Dendritic cell treated with granulocyte-macrophage colony-stimulating factor and Interleukin-4, amounts not matched to agents 40 ng/mL and 50 ng/mL, for 4 days (primary cell): Measurements from ENCODE around the gene UROC1.

Experiments used
- H3K27ac Mint-ChIP-seq: one replicate; pipeline ENCODE4 v1.8.0; 2022; ENCODE audit warnings: mild to moderate bottlenecking, mixed read lengths
- H3K27me3 Mint-ChIP-seq: one replicate; pipeline ENCODE4 v1.8.0; 2022; ENCODE audit warnings: mild to moderate bottlenecking, mixed read lengths
- H3K36me3 Mint-ChIP-seq: one replicate; pipeline ENCODE4 v1.8.0; 2022; ENCODE audit warnings: low read depth, mixed read lengths
- H3K4me1 Mint-ChIP-seq: one replicate; pipeline ENCODE4 v1.8.0; 2022; ENCODE audit warnings: low read depth, mixed read lengths
- H3K4me3 Mint-ChIP-seq: one replicate; pipeline ENCODE4 v1.8.0; 2022; ENCODE audit warnings: mild to moderate bottlenecking, moderate library complexity, mixed read lengths
- H3K9me3 Mint-ChIP-seq: one replicate; pipeline ENCODE4 v1.8.0; 2022; ENCODE audit warnings: mixed read lengths
- intact Hi-C: fragments of 100-400 bp; cut with micrococcal nuclease; formaldehyde crosslinking; loops from one replicate; pipeline ENCODE4 v1.15.0; 2022

Gene UROC1

GRCh38 chr3:126551121-126551838 is 33.7 kb upstream of the UROC1 start:
- H3K27ac Mint-ChIP-seq = peak overlapping the region; percentile 32
- H3K27me3 Mint-ChIP-seq = peaks cover 4% of the 10 kb centered on the region
- H3K36me3 Mint-ChIP-seq = no peaks in the 10 kb centered on the region
- H3K4me3 Mint-ChIP-seq = no peak overlapping the region
- peaks cover 48% of the 10 kb centered on the region for H3K4me1 Mint-ChIP-seq
- intact Hi-C loops = no loop called here
- no peaks in the 10 kb centered on the region for H3K9me3 Mint-ChIP-seq

GRCh38 chr3:126550488-126551051 is 33.0 kb upstream of the UROC1 start:
- Mint-ChIP-seq H3K4me1 (peaks cover 48% of the 10 kb centered on the region), H3K9me3 (no peaks in the 10 kb centered on the region), H3K27ac (peak overlapping the region; percentile 32), H3K27me3 (peaks cover 4% of the 10 kb centered on the region), H3K36me3 (no peaks in the 10 kb centered on the region), H3K4me3 (no peak overlapping the region)
- intact Hi-C loops = no loop called here

GRCh38 chr3:126549861-126550487 is 32.4 kb upstream of the UROC1 start:
- no peaks in the 10 kb centered on the region for H3K36me3 Mint-ChIP-seq
- H3K27ac Mint-ChIP-seq = peak overlapping the region; percentile 32
- intact Hi-C loops = no loop called here
- peaks cover 4% of the 10 kb centered on the region for H3K27me3 Mint-ChIP-seq
- H3K4me3 Mint-ChIP-seq = no peak overlapping the region
- H3K4me1 Mint-ChIP-seq = peaks cover 52% of the 10 kb centered on the region
- no peaks in the 10 kb centered on the region for H3K9me3 Mint-ChIP-seq

- H3K9me3 Mint-ChIP-seq = no peaks in the 10 kb centered on the region
- H3K4me3 Mint-ChIP-seq = no peak overlapping the region
- intact Hi-C loops = no loop called here
- peaks cover under 1% of the 10 kb centered on the region for H3K36me3 Mint-ChIP-seq
- peaks cover 59% of the 10 kb centered on the region for H3K4me1 Mint-ChIP-seq
- peak overlapping the region; percentile 32 for H3K27ac Mint-ChIP-seq
- peaks cover 4% of the 10 kb centered on the region for H3K27me3 Mint-ChIP-seq
Measured at GRCh38 chr3:126548556-126549466, 31.2 kb upstream of the UROC1 start.

- H3K4me1 Mint-ChIP-seq = peaks cover 69% of the 10 kb centered on the region
- peaks cover 4% of the 10 kb centered on the region for H3K27me3 Mint-ChIP-seq
- intact Hi-C loops = no loop called here
- H3K4me3 Mint-ChIP-seq = no peak overlapping the region
- H3K36me3 Mint-ChIP-seq = peaks cover 11% of the 10 kb centered on the region
- no peaks in the 10 kb centered on the region for H3K9me3 Mint-ChIP-seq
- H3K27ac Mint-ChIP-seq = peak overlapping the region; percentile 32
Measured at GRCh38 chr3:126547721-126548120, 30.1 kb upstream of the UROC1 start.

- peak overlapping the region; percentile 32 for H3K27ac Mint-ChIP-seq
- H3K4me1 Mint-ChIP-seq = peaks cover 71% of the 10 kb centered on the region
- no peaks in the 10 kb centered on the region for H3K9me3 Mint-ChIP-seq
- no peak overlapping the region for H3K4me3 Mint-ChIP-seq
- peaks cover 4% of the 10 kb centered on the region for H3K27me3 Mint-ChIP-seq
- intact Hi-C loops = no loop called here
- peaks cover 21% of the 10 kb centered on the region for H3K36me3 Mint-ChIP-seq
Measured at GRCh38 chr3:126546549-126547239, 29.1 kb upstream of the UROC1 start.

- intact Hi-C loops = no loop called here
- Mint-ChIP-seq H3K27me3 (peaks cover 2% of the 10 kb centered on the region), H3K9me3 (no peaks in the 10 kb centered on the region), H3K36me3 (peaks cover 28% of the 10 kb centered on the region), H3K4me1 (peaks cover 72% of the 10 kb centered on the region), H3K27ac (no peak overlapping the region), H3K4me3 (no peak overlapping the region)
Measured at GRCh38 chr3:126546013-126546412, 28.4 kb upstream of the UROC1 start.

GRCh38 chr3:126545544-126545943 is 28.0 kb upstream of the UROC1 start:
- H3K9me3 Mint-ChIP-seq = no peaks in the 10 kb centered on the region
- intact Hi-C loops = no loop called here
- no peak overlapping the region for H3K4me3 Mint-ChIP-seq
- peaks cover 32% of the 10 kb centered on the region for H3K36me3 Mint-ChIP-seq
- H3K4me1 Mint-ChIP-seq = peaks cover 72% of the 10 kb centered on the region
- H3K27ac Mint-ChIP-seq = peak overlapping the region; percentile 49
- H3K27me3 Mint-ChIP-seq = no peaks in the 10 kb centered on the region

- peaks cover 39% of the 10 kb centered on the region for H3K36me3 Mint-ChIP-seq
- H3K27me3 Mint-ChIP-seq = no peaks in the 10 kb centered on the region
- peaks cover 73% of the 10 kb centered on the region for H3K4me1 Mint-ChIP-seq
- no peak overlapping the region for H3K4me3 Mint-ChIP-seq
- intact Hi-C loops = no loop called here
- peak overlapping the region; percentile 49 for H3K27ac Mint-ChIP-seq
- peaks cover 5% of the 10 kb centered on the region for H3K9me3 Mint-ChIP-seq
Measured at GRCh38 chr3:126544596-126545281, 27.2 kb upstream of the UROC1 start.

GRCh38 chr3:126543457-126544061 is 26.0 kb upstream of the UROC1 start:
- Mint-ChIP-seq H3K4me3 (no peak overlapping the region), H3K4me1 (peaks cover 73% of the 10 kb centered on the region), H3K27ac (peak overlapping the region; percentile 49), H3K36me3 (peaks cover 51% of the 10 kb centered on the region), H3K27me3 (no peaks in the 10 kb centered on the region), H3K9me3 (peaks cover 5% of the 10 kb centered on the region)
- intact Hi-C loops = no loop called here

- Mint-ChIP-seq H3K27me3 (no peaks in the 10 kb centered on the region), H3K36me3 (peaks cover 60% of the 10 kb centered on the region), H3K4me1 (peaks cover 69% of the 10 kb centered on the region), H3K4me3 (no peak overlapping the region), H3K27ac (peak overlapping the region; percentile 49), H3K9me3 (peaks cover 5% of the 10 kb centered on the region)
- intact Hi-C loops = no loop called here
Measured at GRCh38 chr3:126542340-126543241, 25.0 kb upstream of the UROC1 start.
